C1 segment of cervical spinal cord (tissue), 14 donors: ENCODE data around the gene PPP1R3G.
"Not testable (repeated sequence)": the region's sequence is repeated elsewhere in the genome, so short reads cannot be mapped to it uniquely, and the experiment has no call there.

ENCODE experiments used
- DNase-seq, 14 donors: peaks; one replicate each; lab custom pipeline; 2025; lab: John Stamatoyannopoulos, UW

The PPP1R3G gene

GRCh38 chr6:5084781-5085647, at the start of gene PPP1R3G:
PPP1R3G (plus strand) TSS chr6:5085341; CDS start chr6:5085486, 145 bp downstream.
- peak in 7 of 14 donors; percentile 17 to 57 (median 34) for DNase-seq

GRCh38 chr6:5036269-5036668, 48.9 kb upstream of the PPP1R3G start:
- DNase-seq: no peak

GRCh38 chr6:5041955-5042354, 43.2 kb upstream of the PPP1R3G start:
- no peak for DNase-seq

- no peak for DNase-seq
Observed at GRCh38 chr6:5042436-5042835, 42.7 kb upstream of the PPP1R3G start.

GRCh38 chr6:5044866-5045265, 40.3 kb upstream of the PPP1R3G start:
- no peak for DNase-seq

- no peak for DNase-seq
Observed at GRCh38 chr6:5045416-5045815, 39.7 kb upstream of the PPP1R3G start.

- no peak for DNase-seq
Observed at GRCh38 chr6:5046430-5046829, 38.7 kb upstream of the PPP1R3G start.

- no peak for DNase-seq
Observed at GRCh38 chr6:5050009-5050408, 35.1 kb upstream of the PPP1R3G start.

- no peak for DNase-seq
Observed at GRCh38 chr6:5051394-5051793, 33.7 kb upstream of the PPP1R3G start.

- DNase-seq: no peak
Observed at GRCh38 chr6:5053038-5053437, 32.1 kb upstream of the PPP1R3G start.

- DNase-seq: no peak
Observed at GRCh38 chr6:5053864-5054244, 31.3 kb upstream of the PPP1R3G start.

GRCh38 chr6:5054245-5054873, 30.8 kb upstream of the PPP1R3G start:
- DNase-seq: no peak

- DNase-seq: no peak
Observed at GRCh38 chr6:5055118-5055517, 30.0 kb upstream of the PPP1R3G start.

- no peak for DNase-seq
Observed at GRCh38 chr6:5058254-5058653, 26.9 kb upstream of the PPP1R3G start.

- no peak for DNase-seq
Observed at GRCh38 chr6:5059036-5059896, 25.9 kb upstream of the PPP1R3G start.

- DNase-seq: not testable (repeated sequence)
Observed at GRCh38 chr6:5060439-5060838, 24.7 kb upstream of the PPP1R3G start.

GRCh38 chr6:5061152-5061551, 24.0 kb upstream of the PPP1R3G start:
- DNase-seq: no peak

- no peak for DNase-seq
Observed at GRCh38 chr6:5063617-5064016, 21.5 kb upstream of the PPP1R3G start.

- no peak for DNase-seq
Observed at GRCh38 chr6:5066456-5067093, 18.6 kb upstream of the PPP1R3G start.

- no peak for DNase-seq
Observed at GRCh38 chr6:5067305-5067704, 17.8 kb upstream of the PPP1R3G start.

GRCh38 chr6:5068153-5068751, 16.9 kb upstream of the PPP1R3G start:
- DNase-seq: no peak
